Hematopoietic multipotent progenitor cell treated with erythropoietin and hydrocortisone succinate and interleukin-3 and kit ligand, for 4 days (in vitro differentiated cells): ENCODE data around the gene AQP4.

Experiments
- DNase-seq: peaks from one replicate; pipeline ENCODE4 v3.0.0-alpha.2; 2015

AQP4 gene

GRCh38 chr18:26839609-26840008 is 25.9 kb downstream of the AQP4 start:
- DNase-seq = no peak

DNA sequence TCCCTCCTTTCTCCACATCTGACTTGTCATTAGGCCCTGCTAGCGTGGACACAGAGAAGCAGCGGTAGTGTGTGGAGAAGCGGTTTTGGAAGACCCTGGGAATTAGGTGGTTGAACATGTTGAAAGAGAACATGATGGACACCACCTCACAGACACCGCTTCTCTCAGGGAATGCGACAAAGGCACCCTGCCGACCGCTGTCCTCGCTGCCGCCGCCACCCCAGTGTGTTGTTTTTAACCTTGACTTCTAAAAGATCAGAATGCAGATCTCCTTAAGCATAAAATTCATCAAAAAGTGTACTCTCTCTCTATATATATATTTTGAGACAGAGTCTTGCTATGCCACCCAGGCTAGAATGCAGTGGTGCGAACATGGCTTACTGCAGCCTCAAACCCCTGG is 33.2 kb downstream of the AQP4 start:
- no peak for DNase-seq

GRCh38 chr18:26827581-26827980 is 37.9 kb downstream of the AQP4 start:
- DNase-seq = no peak

- no peak for DNase-seq
Measured at GRCh38 chr18:26826656-26827235, 38.8 kb downstream of the AQP4 start.

DNA sequence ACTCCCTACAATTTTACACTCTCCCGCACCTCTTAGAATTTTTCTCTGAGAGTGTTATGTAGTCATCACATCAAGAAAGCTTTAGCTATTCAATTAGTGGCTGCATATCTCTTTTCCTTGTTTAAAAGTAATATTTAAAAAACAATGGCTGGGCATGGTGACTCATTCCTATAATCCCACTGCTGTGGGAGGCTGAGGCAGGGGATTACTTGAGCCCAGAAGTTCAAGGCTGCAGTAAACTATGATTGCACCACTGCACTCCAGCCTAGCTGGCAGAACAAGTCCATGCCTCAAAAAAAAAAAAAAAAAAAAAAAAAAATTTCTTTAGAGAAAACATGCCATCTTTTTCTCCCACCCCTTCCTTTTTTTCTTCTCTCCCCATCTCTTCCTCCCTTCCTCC is 44.3 kb downstream of the AQP4 start:
- no peak for DNase-seq

DNA sequence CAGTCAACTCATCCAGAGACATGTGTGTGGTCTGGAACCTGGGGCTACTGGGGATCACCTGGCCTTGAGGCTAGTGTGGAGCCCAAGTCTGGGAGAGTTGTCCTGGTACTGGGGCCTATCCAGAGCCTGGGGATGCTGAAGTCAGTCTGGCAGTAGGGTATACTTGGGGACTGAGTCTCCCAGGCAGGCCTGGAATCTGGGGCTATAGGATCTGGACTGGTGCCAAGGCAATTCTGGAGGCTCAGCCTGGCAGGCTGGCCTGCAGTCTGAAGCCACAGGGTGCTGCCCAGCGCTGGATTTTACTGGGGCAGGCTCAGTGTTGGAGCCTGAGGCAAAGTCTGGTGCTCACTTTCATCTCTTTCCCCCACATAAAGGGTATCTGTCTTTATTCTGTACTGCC is 46.5 kb downstream of the AQP4 start:
- no peak for DNase-seq

GRCh38 chr18:26818461-26818860 is 47.0 kb downstream of the AQP4 start:
- no peak for DNase-seq

- DNase-seq = peak; percentile 41
Measured at GRCh38 chr18:26813043-26813442, 52.5 kb downstream of the AQP4 start.

GRCh38 chr18:26812462-26812861 is 53.0 kb downstream of the AQP4 start:
- no peak for DNase-seq

GRCh38 chr18:26809346-26809745 is 56.2 kb downstream of the AQP4 start:
- no peak for DNase-seq

GRCh38 chr18:26806224-26806623 is 59.3 kb downstream of the AQP4 start:
- DNase-seq = no peak

GRCh38 chr18:26804519-26804918 is 61.0 kb downstream of the AQP4 start:
- peak; percentile 12 for DNase-seq

DNA sequence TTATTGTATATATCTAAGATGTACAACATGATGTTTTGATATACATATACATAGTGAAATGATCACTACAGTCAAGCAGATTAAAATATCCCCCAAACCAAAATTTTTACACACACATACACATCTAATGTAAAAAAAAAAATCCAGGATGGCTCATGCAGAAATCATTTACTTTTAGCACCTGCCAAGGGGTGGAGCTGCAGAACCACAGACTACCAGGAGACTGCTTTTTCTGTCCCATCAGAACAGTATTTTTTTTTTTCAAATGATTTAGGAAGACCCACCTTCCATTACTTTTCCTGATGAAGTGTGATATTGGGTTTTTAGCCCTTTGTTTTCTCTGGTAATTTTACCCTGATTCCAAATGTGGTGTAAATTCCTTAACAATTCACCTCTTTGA is 61.9 kb downstream of the AQP4 start:
- no peak for DNase-seq

GRCh38 chr18:26802330-26803200 is 62.9 kb downstream of the AQP4 start:
- peak; percentile 16 for DNase-seq
